NT2/D1 (cell line): ENCODE measurements around the gene SYNGR1.

ENCODE experiments used
- SUZ12 ChIP-seq: IDR thresholded peaks from 2 replicates; pipeline ENCODE4 v1.6.1; 2011; ENCODE audit not compliant: insufficient read length, insufficient read depth; ENCODE audit errors: extremely low read depth
- ZNF274 ChIP-seq: IDR thresholded peaks from 2 replicates; pipeline ENCODE4 v1.6.1; 2011; ENCODE audit warnings: mild to moderate bottlenecking, low read depth, low read length

- TF ChIP-seq SUZ12 (no peak), ZNF274 (no peak)
Measured at GRCh38 chr22:39303892-39304671, 45.7 kb upstream of the SYNGR1 start.
